Stimulated activated CD8-positive, alpha-beta memory T cell treated with anti-CD3 and anti-CD28 coated beads, Interleukin-4, amount 100 ng/mL, for 4 hours (primary cell): ENCODE measurements around the gene SPNS2.

ENCODE experiments used
- DNase-seq, 2 donors: peaks; one replicate each; pipeline ENCODE4 v3.0.0-alpha.2; 2020; ENCODE audit warnings: low read depth in 2 of 2, low spot score in 1 of 2

SPNS2 gene

DNA sequence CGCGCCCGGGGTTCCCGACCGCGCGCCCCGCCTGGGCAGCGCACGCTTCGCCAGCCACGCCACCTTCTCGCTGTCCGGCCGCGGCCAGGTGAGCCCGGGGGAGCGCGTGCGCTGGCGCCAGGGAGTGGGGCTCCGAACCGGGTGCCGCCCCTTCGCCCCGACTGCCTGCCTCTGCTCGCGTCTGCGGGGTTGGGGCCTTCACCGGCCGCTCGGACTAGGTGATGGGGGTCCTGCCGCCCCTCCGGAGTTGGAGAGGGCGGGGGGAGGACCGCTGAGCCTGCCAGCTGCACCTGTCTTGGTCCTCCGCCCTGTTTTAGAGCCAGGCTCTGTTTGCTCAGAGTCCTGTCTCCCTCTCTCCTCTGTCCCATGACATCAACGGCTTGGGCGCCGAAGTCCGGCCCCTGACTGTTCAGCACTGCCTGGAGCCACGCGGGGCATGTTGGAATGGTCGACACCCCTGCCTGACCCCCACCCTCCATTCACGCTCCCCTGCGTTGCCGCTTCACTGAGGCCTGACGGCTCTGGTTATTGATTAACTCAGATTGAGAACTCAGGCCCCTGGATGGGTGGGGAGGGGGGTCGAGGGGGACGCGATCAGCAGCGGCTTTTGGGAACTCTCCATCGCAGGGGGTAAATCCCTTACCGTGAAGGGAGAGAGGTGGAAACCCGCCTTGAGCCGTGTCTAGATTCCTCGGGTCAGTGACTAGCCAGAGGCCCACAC is 86.4 kb downstream of the SPNS2 start:
- no peak for DNase-seq

DNA sequence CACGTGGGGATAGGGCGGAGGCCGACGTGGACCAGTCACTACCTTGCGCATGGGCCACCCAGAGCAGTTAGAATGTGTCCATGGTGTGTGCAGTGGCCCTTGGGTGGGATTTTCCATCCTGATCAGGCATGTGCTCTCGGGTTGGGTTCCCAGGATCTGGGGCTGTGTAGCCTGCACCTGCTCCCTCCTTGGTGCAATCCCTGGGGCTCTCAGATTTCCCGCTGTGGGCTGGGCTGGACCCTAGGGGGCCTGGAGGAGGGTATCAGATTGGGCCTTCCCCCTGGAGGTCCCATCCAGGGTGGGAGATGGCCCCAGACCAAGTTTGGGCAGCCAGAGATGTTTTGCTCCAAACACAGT is 86.9 kb downstream of the SPNS2 start:
- no peak for DNase-seq

DNA sequence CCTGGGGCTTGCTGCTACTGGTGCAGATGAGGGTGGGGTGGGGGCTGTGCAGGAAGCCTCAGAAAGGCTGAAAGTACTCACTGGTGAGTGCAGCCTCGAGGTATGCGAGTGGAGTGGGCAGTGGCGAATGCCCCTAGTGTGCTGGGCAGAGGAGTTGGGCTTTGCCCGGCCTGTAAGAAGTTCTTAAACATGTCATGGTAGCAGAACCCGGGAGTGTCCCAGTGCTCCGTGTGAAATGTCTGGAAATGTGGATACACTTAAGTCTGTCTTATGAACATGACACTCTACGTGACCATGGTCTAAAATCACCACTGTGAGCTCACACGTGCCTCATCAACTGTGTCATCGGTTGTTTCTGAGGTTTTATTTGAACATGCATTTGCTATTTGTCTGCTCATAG is 87.4 kb downstream of the SPNS2 start:
- no peak for DNase-seq

DNA sequence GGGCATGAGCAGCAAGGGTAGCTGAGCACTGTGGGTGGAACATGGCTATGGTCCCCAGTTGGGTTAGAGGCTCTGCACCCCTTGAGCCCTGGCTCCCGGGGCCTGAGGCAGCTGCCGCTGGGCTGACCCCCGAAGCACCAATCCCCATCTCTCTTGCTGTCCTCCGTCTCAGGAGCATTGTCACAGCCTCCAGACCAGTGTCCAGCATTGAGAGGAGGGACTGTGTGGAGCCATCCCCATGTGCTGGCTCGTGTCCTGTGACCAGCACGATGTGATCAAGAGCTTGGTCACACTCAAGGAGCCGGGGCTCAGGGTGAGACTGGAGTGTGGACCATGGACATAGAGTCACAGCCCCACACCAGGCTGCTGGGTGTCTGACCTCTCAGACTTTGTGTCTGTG is 88.5 kb downstream of the SPNS2 start:
- DNase-seq: no peak

DNA sequence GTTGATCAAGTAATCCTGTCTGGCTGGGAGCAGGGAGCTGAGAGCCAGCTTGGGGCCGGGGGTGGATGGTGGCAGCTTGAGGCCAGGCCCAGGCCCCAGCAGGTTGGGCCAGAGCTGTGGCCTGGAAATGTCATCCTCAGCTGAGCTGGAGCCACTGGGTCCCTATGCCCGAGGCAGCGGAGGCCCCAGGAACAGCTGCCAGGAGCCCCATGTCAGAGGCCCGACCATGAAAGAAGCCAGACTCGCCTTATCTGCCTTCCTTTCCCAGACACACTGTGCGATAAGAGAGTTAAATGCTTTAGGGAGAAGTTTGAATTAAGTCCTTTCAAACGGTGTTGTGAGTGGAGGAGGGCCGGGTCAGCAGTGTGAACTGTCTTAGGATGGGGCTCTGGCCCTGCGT is 89.1 kb downstream of the SPNS2 start:
- DNase-seq: no peak

DNA sequence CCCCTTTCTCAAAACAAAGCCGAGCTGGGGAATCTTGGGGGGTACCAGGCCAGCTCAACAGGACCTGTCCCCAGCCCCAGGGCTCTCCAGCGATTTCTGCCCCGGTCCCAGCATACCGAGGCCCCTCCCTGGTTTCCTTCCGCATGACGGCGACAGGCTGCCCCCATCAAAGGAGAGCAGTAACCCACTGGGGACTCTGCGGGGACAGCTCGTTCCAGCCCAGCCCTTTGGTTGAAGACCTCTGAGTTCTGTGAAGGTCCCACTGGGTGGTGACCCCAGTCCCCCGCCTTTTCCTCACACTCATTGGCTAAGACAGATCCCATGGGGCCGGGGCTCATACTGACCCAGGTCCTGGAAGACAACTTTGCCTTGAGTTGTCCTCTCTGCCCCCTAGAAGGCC is 89.7 kb downstream of the SPNS2 start:
- DNase-seq: no peak
